Fibroblast of the conjunctiva (primary cell): Measurements from ENCODE around the gene FNDC3B.
A peak's percentile ranks its signal among the peaks of the same experiment; 100 is the strongest.
"Not testable (repeated sequence)": the region's sequence is repeated elsewhere in the genome, so short reads cannot be mapped to it uniquely, and the experiment has no call there.

Experiments used
- DNase-seq: peaks from one replicate; pipeline ENCODE4 v3.0.0-alpha.2; 2010; ENCODE audit warnings: low read depth

Gene FNDC3B

DNA sequence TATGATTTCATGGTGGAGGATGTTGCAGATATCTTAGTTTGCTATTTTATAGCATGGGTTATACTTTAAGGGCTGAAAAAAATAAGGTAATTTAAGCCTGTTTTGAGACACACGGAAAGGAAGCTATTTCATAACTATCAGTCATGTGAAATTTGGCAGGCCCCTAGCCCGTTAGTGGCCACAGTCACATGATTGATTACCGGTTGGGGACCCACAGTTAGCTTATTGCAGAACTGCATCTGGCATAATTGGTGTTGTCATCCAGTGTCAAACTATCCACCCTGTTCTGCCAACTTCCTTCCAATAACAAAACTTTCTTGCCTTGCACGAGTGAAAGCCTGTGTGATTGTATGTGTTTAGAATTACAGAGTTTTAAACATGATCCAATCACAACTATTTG, 35.2 kb downstream of the FNDC3B start:
- DNase-seq: no peak

DNA sequence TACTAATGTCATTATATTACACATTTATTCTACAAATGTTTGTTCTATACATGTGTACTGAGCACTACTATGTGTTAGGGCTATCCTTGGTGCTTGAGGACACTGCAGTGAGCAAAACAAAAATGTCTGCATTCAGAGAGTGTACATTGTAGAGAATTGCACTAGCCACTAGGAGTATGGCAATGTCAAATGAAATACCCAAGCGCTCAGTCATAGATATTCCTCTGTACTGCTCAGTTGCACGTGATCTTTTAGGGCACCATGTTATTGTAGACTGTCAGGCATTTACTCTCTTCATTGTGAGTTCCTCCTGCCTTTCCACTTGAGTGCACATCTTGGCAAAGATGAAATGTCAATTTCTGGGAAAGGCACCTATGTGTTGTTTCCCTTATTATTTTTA, 36.8 kb downstream of the FNDC3B start:
- no peak for DNase-seq

DNA sequence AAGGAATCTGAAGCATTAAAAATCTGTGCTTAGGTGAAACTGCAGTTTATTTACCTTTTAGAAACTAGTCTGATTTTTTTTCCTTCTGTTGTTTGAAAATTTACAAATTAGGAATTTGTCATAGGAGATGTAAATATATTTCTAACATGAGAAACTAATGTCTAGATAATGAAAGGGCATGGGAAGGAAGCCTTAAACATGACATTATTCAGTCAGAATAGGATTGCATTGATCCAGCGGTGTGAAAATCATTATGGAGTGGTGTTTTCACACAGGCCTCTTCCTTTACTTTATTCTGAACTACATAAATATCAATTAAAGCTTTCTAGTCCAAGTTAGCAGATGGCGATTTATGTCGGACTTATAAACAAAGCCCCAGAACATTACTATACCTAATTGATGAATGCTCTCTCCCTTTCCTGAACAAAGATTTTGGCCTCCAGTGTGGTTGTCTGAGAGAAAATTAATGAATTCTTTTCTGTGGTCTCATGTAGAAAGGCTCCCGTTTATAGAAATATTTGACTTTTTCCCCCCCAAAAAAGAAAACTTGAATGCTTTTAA, 37.9 kb downstream of the FNDC3B start:
- DNase-seq: no peak

DNA sequence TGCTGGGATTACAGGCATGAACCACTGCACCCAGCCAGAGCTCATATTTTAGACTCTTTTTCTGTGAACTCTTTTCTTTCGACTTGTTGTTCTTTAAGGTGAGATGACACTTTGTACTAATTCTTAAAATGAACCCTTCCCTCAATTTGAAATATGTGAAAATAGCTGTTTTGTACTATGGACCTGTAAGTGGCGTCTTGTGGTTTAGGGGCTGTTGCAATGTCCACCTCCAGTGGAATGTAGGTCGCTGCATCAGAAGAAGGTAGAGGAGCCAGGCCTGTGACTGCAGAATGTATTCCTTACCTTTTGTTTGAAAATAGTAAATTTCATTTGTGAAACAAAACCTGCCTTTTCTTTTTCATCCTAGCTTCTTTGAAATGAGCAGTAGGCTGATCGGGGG, 38.9 kb downstream of the FNDC3B start:
- no peak for DNase-seq

DNA sequence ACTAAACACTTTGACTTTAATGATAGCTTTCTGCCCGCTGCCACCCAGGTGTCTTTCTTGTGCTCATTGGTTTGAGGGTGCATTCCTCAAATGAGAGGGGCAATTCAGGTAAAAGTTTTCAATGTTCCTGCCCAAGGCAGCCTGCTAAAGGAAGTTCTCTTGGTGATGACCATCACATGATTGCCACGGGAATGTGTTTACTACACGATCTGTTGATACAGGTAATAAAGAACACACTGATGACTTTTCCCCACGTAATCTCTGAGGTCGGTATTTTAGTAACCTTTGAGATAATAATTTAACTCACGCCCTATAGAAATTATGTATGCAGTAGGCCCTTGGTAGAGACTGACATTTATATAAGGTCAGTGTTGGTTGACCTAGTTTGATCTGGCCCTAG, 39.3 kb downstream of the FNDC3B start:
- no peak for DNase-seq

DNA sequence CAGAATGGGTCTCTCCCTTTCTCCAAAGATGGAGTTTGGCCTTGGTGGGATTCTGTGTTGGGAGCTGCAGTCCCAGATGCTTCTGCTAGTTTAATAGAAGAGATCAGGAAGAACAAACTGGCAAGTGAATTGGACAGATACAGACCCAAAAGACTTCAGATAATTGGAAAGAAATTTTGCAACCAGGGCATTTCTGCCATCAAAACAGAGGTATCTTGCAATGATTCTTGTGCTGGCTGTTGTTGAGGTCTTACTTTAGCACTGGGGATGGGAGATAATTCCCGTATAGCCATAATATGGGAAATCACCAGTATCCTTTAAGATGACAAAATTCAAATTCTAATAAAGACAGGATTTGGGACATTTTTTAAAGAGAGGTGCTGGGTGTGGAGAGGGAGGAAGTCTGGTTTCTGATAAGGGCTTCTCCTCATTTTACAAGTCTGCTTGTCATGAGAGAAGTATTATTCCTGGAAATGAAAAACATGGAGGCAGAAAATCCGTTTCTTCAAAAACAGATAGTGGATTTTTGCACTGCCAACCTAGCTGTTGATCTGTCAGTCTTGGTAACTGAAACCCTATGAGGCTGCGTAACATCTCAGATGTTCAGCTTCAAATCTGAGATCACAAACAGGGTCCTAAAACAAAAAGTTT, 40.1 kb downstream of the FNDC3B start:
- no peak for DNase-seq

DNA sequence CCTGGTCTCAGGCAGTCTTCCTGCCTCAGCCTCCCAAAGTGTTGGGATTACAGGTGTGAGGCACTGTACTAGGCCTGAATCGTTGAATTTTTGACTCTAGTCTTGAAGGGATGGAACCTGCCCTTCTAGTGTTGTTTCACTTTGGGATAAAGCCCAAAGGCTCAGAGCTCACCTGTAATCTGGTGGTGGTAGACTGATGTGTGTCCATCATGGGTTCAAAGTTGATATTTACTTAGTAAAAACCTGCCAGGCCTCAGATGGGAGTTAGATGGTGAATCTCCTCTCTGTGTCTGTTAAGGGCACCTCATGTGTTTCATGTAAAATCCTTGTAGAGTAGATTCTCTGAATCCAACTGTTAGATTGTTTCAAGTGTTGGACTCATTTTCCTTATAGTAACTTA, 41.1 kb downstream of the FNDC3B start:
- no peak for DNase-seq

DNA sequence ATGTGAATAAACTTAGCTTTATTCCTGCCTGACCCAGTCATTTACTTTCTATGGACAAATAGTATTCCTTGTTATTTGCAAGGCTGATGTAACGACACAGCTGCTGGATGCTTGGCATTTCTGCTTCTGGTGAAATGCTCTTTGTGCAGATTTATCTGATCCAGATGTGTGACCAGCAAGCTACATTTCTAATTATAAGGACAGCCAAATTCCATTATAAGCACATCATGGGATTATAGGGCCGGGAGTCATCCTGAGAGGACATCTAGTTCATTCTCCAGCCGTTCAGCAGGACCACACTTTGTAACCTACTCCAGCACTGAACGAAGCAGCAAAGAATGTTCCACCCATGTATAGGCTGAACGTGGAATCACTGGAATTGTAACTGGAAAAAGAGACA, 42.9 kb downstream of the FNDC3B start:
- peak; percentile 98 for DNase-seq

DNA sequence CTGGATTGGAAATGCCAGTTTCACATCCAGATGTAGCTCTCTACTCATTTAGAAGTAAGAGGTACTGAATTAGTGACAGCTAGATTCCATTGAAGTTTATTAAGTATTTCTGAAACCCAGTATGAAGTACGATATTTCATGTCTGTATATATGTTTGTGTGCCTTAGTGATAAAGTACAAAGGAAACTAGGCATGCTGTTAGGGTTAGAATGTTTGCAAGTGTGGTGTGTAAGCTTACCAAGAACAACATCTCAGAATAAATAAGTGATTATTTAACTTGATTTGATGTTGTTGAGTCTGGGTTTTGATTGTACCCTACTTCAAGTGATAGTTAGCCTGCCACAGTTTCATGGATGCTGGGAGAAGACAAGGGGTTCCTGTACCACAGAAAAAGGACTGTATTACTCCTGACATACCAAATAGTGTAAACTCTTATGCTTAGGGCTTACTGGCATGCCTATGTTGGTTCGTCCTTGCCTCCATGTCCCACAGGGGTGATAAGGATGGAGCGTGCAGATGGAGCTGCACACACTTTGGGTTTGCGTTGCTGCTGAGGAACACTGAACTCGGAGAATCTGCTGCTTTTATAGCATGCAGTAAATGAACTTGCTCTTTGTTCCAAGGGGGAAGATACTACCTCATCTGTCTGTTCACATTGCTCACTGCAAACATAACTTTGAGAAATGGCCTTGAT, 43.6 kb downstream of the FNDC3B start:
- DNase-seq: no peak

DNA sequence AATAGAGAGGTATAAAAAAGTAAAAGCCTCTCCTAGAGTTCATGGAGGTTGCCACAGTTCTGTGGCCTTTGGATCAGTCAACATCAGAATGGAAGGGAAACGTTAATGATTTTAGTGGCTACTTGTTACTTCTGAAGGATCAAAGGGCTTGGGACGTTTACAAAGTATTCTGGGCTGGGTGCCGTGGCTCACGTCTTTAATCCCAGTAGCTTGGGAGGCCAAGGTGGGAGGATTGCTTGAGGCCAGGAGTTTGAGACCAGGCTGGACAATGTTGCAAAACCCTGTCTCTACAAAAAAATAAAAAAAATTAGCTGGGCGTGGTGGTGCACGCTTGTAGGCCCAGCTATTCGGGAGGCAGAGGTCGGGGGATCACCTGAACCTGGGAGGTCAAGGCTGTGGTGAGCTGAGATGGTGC, 44.6 kb downstream of the FNDC3B start:
- no peak for DNase-seq

DNA sequence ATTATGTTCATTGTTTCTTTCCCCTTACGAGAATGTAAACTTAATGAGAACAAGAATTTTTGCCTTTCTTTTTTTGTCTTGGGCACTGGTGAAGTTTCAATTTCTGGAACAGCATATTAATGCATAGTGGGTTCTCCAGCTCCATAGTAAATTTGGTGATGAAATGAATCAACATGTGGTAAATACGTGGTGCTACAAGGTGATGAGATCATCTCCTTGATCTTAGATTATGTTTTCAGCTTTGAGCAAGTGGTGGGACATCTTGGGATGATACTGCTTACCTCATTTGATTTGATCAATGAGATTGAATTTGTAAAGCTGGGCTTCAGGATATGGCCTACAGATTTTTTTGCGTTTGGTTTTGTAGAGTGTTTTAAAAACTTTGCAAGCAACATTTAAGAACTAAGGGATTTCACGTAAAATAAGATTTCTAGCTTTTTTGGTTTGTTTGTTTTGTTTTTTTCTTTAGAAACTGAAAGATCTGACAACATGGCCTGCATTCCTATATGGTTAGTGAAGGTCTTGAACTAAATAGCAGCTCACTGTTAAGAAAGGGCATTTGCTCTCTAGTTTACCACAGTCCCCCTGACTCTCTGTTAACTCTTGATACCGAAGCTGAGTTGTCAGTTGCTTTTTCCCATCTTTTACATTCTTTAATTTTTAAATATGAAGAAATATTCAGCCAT, 45.6 kb downstream of the FNDC3B start:
- no peak for DNase-seq

DNA sequence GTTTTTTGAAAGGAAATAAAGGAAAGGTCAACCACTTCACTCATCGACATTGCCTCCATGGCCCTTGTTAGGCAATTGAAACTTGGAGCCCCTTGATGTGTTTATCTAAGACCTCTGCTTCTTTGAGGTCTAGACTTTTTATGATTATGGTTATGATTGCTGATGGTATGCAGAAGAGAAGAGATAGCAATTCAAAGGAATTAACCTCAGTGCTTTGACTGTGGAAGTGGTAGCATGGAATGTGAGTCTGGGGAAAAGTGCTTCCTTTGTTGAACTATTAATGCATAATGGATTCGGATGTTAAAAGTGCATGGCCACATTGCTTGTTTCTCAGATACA, 46.1 kb downstream of the FNDC3B start:
- DNase-seq: no peak

DNA sequence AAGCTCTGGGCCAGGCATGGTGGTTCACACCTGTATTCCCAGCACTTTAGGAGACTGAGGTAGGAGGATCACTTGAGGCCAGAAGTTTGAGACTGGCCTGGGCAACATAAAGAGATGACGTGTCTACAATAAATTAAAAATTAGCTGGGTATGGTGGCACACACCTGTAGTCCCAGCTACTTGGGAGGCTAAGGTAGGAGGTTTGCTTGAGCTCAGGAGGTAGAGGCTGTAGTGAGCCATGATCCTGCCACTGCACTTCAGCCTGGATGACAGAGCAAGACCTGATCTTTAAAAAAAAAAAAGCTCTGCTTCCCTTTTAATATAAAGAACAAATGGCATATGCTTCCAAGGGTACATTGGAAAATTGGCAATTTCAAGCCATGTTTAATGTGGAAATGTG, 46.7 kb downstream of the FNDC3B start:
- no peak for DNase-seq

DNA sequence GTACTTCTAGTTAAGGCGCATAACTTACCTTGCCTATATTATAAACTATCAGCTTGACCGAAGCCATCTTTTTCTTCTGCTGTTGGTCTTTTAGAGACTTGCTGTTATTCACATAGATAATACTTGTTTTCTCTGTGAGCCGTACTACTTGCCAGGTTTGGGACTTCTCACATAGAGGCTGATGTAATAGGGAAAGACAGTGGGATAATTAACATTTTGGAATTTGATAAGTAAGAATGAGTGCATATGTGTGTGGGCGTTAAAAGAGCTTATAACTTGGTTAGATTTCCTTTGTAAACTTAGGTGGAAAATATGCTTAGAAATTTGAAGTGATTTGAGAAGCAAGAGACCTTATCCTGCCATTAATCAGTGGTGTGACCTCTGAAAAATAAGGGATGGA, 47.8 kb downstream of the FNDC3B start:
- DNase-seq: no peak

DNA sequence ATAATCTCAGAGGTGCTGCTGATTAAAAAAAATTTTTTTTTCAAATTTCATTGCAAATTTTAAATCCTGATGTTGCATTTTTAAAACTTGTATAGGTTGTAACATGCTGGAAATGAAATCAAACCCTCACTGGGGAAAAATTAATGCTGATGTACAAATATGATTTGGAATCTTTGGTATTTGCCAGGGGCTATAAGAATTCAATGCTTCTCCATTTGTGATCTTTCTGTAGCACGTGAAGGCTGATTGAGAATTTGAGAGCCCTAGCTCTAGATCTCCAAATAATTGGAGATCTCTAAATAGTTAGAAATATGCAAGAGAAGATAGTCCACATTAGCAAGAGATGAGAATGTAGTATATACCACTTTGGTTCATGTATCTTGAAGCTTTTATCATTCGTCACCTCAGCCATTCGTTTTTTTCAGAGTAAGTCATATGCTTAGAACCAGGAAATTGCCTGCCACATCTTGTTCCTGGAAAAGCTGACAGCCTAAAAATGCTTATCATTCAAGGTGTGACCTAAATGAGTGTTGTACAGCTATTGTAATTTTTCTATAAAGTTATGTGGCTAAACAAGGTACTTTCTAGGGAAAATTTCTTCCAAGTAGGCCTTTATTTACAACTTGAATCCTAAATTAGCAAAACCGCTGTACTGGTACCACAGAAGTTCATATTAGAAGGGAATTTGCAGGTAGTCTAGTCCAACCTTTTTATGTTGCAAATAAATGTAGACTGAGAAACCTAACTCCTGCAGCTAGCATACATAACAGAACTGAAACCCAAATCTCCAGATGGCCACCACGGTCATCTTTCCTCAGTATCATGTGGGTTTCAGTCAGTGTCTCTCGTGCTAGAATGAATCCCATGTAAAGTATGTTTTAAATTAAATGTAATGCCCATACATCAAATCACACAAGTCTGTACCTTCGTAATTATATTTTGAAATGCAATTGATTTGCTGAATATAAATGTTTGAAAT, 48.5 kb downstream of the FNDC3B start:
- DNase-seq: no peak

DNA sequence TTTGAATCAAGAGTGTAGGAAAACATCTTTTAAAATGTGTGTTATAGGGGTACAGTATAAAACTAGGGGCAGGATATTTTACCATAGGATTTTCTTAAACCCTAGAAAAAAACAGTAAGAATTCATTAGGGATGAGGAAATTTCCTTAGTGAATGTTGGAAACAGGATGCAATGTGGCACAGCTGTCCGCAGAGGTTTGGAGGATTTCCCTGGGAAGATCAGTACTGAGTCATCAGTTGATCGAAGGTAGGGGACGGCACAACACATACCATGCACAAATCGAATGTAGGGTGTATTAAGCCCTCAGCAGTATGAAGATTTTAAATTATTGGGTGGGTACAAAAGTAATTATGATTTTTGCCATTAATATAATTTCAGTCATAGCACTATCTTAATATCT, 49.9 kb downstream of the FNDC3B start:
- DNase-seq: peak; percentile 13

DNA sequence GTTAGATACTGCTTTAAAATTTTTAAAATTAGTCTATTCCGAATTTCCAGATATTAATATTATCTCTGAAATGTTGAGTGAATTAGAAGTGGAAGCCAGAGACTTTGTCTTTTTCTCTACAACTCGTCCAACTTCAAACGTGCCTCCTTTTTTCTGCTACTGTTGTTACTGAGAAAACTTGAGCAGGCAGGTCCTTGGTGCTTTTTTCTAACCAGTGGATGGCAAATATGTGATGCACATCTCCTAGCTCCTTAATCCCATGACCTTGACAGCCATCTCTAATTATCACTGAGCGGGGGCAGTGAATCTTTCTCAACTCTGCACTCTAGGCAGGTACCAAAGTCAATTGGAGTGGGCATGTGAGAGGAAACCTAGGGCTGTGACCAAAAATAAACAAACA, 50.7 kb downstream of the FNDC3B start:
- no peak for DNase-seq

DNA sequence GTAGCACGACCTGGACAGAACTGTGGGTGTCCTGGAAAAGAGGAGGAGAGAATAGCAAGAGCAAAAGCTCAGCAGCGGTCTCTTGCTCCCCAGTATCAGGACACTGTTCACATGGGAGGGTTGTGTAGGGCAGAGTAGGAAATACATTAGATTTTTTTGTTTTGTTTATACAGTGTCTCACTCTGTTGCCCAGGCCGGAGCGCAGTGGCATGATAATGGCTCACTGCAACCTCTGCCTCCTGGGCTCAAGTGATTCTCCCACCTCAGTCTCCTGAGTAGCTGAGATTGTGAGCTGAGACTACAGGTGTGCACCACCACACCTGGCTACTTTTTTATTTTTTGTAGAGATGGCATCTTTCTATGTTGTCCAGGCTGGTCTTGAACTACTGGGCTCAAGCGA, 53.3 kb downstream of the FNDC3B start:
- DNase-seq: no peak

DNA sequence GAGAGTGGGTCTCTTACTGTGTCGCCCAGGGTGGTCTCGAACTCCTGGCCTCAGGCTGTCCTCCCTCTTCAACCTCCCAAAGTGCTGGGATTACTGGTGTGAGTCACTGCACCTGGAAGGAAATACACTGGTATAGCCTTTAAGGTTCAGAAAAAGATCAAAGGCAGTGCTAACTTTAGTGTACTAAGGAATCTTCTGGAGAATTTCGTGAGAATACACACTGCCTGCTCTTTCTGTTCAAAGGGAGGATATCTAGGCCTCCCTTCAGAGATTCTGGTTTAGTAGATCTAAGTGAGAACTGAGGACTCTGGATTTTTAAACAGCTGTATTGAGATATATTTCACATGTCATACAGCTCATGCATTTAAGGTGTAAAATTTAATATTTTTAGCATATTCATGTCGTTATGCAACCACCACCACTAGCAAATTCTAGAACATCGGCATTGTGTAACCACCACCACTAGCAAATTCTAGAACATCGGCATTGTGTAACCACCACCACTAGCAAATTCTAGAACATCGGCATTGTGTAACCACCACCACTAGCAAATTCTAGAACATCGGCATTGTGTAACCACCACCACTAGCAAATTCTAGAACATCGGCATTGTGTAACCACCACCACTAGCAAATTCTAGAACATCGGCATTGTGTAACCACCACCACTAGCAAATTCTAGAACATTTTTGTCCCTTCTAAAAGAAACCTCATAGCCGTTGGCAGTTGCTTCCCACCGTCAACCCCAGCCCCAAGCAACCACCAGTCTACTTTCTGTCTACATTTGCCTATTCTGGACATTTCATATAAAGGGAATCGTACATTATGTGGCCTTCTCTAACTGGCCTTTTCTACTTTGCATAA, 54.4 kb downstream of the FNDC3B start:
- DNase-seq: not testable (repeated sequence)

DNA sequence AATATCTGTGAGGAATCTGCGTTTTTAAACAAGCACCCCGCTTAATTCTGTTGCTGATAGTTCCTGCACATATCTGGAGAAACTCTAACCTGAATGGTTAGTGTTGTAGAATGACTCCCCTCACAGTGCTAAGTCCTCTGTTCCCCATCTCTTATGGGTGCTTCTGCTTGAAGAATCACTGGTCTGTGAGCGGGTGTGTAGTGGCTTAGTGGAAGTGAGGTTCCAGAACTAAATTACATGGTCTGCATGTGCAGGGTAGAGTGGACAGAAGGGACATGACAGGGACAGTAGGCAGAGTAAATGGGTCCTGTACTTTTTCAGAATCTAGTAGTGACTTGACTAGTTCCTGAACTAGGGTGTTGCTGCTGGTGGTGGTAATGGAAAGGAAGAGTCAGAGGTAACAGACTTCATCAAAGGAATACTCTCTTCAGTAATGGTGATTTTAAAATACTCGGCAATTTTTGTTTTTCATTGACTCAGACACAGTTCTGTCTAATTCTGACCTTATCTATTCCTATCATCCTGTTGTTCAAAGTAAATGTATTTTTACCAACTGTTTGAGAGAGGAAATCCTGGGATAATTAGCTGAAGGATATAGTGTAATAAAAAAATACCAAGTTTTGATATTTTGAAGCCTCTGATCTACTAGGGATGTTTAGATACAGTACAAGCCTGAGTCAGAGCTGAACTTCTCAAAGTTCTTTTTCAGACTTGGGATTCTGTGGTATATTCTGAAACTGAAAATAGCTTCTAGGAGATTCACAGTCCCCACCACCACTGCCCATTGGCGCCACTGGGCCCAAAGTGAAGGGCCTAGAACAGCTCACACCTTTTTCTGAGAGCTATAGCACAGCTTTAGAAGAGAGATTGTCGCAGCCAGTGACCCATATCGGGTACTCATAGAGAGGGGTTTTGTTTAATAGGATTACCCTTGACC, 55.5 kb downstream of the FNDC3B start:
- DNase-seq: no peak
